Activated T-cell treated with anti-CD3 and anti-CD28 coated beads for 24 hours (primary cell): ENCODE measurements around the gene MTERF4.

Source experiments
- DNase-seq: peaks from one replicate; pipeline ENCODE4 v3.0.0-alpha.2; 2020; ENCODE audit warnings: low read depth

MTERF4 gene

GRCh38 chr2:241102239-241102803 is at the start of gene MTERF4:
MTERF4 (minus strand) TSS chr2:241102287; CDS start chr2:241102273, 14 bp downstream.
- peak; percentile 84 for DNase-seq

GRCh38 chr2:241150660-241151530 is 48.8 kb upstream of the MTERF4 start:
- DNase-seq: no peak

GRCh38 chr2:241149925-241150659 is 48.0 kb upstream of the MTERF4 start, which contains the start of gene PPP1R7:
PPP1R7 (plus strand) TSS chr2:241150467; CDS start chr2:241150496, 29 bp downstream.
- peak; percentile 93 for DNase-seq

GRCh38 chr2:241149675-241149924 is 47.5 kb upstream of the MTERF4 start:
- no peak for DNase-seq

- DNase-seq: peak; percentile 93
These were observed 47.0 kb upstream of the MTERF4 start, which contains the start of gene PASK for GRCh38 chr2:241148891-241149674. PASK (minus strand) TSS chr2:241149472; CDS start chr2:241143032, 6,440 bp downstream.

GRCh38 chr2:241148239-241148638 is 46.2 kb upstream of the MTERF4 start:
- no peak for DNase-seq

- no peak for DNase-seq
These were observed 45.2 kb upstream of the MTERF4 start for GRCh38 chr2:241147336-241147735.

GRCh38 chr2:241146286-241146685 is 44.2 kb upstream of the MTERF4 start:
- no peak for DNase-seq

- DNase-seq: no peak
These were observed 40.5 kb upstream of the MTERF4 start for GRCh38 chr2:241142593-241142992.

GRCh38 chr2:241142063-241142462 is 40.0 kb upstream of the MTERF4 start:
- no peak for DNase-seq

GRCh38 chr2:241141214-241141770 is 39.2 kb upstream of the MTERF4 start:
- no peak for DNase-seq

GRCh38 chr2:241140445-241140840 is 38.4 kb upstream of the MTERF4 start:
- DNase-seq: no peak

- no peak for DNase-seq
These were observed 37.7 kb upstream of the MTERF4 start for GRCh38 chr2:241139531-241140444.

GRCh38 chr2:241138471-241138870 is 36.4 kb upstream of the MTERF4 start:
- no peak for DNase-seq

- DNase-seq: no peak
These were observed 35.4 kb upstream of the MTERF4 start for GRCh38 chr2:241137276-241138190.

GRCh38 chr2:241136661-241137260 is 34.7 kb upstream of the MTERF4 start:
- DNase-seq: no peak

GRCh38 chr2:241136191-241136590 is 34.1 kb upstream of the MTERF4 start:
- DNase-seq: no peak

GRCh38 chr2:241135737-241136136 is 33.6 kb upstream of the MTERF4 start:
- no peak for DNase-seq

GRCh38 chr2:241134711-241135110 is 32.6 kb upstream of the MTERF4 start:
- DNase-seq: no peak
